GM21526 (cell line): ENCODE data around the gene LPCAT1.

Experiments used
- ATAC-seq: cut with Tn5 transposase; IDR thresholded peaks from one replicate; pipeline ENCODE4 v1.9.1; 2021; ENCODE audit warnings: moderate library complexity; ENCODE audit not compliant: unreplicated experiment, low FRiP score

LPCAT1 gene

GRCh38 chr5:1417586-1418225 lies 106.1 kb downstream of the LPCAT1 start:
- no peak for ATAC-seq

DNA sequence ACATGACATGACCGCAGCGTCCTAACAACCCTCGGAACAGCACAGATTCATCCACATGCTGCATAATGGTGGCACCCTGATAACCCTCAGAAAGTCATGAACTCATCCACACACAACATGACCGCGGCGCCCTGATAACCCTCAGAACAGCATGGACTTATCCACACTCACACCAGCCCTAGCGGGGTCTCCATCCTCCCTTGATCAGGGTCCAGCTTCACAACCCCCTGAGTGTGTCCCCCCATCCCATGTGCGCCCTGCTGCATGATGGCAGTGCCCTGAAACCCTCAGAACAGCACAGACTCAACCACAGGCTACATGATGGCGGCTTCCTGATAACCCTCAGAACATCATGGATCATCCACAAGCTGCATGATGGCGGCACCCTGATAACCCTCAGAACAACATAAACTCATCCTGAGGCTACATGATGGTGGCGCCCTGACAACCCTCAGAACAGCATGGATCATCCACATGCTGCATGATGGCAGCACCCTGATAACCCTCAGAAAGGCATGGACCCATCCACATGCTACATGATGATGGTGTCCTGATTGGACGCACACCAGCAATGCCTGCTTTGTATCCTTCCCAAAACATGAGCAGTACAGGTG lies 106.8 kb downstream of the LPCAT1 start:
- no peak for ATAC-seq

GRCh38 chr5:1415626-1416360 lies 108.0 kb downstream of the LPCAT1 start:
- no peak for ATAC-seq

DNA sequence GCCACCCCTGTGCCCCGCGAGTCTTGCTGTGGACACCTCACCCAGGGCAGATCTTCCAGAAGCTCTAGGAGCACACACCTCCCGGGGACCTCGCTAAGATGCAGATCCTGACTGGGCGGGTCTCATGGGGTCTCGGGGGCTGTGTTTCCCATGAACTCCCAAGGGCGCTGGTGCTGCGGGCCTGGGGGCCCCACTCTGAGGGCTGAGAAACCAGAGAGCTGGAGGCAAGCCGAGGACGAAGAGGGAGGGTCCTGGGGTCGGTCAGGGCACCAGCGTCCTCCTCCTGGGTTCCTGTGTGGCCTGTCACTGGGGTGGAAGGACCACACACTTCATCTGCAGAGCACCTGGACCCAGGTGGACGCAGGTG lies 108.7 kb downstream of the LPCAT1 start:
- no peak for ATAC-seq

GRCh38 chr5:1414311-1415058 lies 109.3 kb downstream of the LPCAT1 start:
- no peak for ATAC-seq

DNA sequence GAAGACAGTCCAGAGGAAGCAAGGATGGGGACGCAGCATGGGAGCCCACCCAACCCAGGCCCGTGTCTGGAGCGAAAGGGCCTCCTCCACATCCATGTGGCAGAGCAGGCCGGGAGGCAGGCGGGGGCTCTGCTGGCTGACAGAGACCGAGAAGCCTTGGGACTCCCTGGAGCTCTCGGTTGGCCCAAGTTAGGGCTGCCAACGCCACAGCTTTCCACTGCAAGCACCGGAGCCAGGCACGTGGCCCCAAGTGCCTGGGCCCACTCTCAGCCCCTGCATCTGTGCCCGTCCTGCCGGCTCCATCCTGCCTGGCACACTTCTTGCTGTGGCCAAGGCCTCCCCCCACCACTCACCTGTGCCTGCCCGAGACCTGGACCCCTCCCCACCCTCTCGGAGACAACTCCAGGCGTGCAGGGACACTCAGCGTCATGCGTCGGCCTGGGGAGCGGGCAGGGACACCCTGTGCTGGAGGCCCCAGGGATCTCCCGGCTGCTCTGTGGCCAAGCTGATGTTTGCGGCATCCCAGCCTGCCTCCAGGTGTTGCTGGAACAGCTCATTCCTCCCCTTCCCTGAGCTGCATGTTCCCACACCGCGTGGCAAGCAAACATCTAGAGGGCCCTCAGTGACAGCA lies 110.0 kb downstream of the LPCAT1 start:
- no peak for ATAC-seq

DNA sequence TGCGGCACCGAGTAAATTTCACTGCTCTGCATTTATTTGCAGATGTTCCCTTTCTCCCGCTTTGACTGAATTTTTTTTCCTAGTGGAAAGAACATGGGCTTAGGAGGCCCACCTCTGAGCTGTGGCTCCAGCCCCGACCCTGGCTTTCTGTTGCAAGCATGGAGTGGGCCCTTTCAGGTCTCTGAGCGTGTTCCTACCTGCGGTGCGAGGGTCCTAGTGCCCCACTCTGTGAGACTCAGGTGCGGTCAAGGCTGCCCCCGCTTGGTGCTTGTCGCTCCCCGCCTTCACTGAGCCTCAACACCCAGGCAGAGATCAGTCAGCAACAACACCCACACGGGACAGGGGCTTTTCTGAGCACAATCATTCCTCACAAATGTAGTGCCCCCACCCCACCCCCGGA lies 110.5 kb downstream of the LPCAT1 start:
- no peak for ATAC-seq

DNA sequence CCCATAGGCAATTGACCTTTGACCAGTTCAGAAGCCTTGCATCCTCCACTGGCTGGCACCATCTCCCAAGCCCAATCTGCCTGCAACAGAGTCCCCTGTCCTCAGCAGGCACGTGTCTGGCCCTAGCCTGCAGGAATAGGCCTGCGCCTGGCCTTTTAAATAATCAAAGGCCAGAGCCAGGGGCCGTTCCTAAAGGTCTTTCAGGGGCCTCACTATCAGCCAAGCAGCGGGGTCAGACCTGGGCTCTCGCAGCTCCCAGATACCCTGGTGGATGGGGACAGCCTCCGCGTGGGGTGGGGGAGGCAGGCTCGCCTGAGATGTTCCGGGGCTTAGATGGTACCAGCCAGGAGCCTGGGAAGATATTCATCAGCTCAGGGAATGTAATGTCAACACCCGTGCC lies 111.1 kb downstream of the LPCAT1 start:
- no peak for ATAC-seq

DNA sequence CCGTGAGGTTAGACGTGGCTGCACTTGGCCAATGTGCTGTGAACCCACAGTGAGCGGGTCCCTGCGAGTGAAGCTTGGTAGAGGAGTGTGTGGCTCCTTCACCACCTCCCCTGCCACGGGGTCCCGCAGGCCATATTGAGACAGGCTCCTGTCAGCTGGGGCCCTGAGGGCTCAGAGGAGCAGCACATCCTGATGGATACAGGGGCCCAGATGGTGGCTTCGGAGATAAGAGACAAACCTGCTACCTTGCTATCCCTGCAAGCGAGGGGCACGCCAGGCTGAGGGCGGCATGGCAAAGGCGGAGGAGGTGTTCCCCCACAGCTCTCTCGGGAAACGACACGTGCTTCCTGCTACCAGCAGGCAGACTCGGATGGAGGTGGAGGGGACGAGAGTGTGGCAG lies 111.6 kb downstream of the LPCAT1 start:
- ATAC-seq, result no peak
